OCI-LY7 (cell line): Measurements from ENCODE around the gene ACTL7B.
A peak's percentile ranks its signal among the peaks of the same experiment; 100 is the strongest.

ENCODE experiments used
- CTCF ChIP-seq: fragments of 200-600 bp; sonication (generic); conservative IDR thresholded peaks from 2 replicates; pipeline ENCODE4 v1.5.1; 2014; ENCODE audit warnings: mild to moderate bottlenecking, antibody characterized with exemption, low read length, moderate library complexity, mixed read lengths
- EZH2phosphoT487 ChIP-seq: fragments of 200-600 bp; sonication (generic); IDR thresholded peaks from 2 replicates; pipeline ENCODE4 v1.6.1; 2018; ENCODE audit warnings: low read depth, borderline replicate concordance, mild to moderate bottlenecking, mixed run types, antibody characterized with exemption, low read length, moderate library complexity, mixed read lengths

GRCh38 chr9:108889649-108890067, 33.9 kb upstream of the ACTL7B start:
- peak; percentile 35; the same call in 1 of the 2 replicates for TF ChIP-seq CTCF
- no peak for TF ChIP-seq EZH2phosphoT487
